Cardiac fibroblast (primary cell): Measurements from ENCODE around the gene PACSIN2.
A peak's percentile ranks its signal among the peaks of the same experiment; 100 is the strongest.

Experiments used
- DNase-seq, 2 donors: peaks; one replicate each; pipeline versions ENCODE4 v3.0.0 to v3.0.0-alpha.2; 2010; ENCODE audit warnings: low read depth in 2 of 2
- H3K4me3 ChIP-seq, 2 donors: replicated peaks in 1 of 2; 1 replicate in 1 of 2; 2 replicates in 1 of 2; pipeline ENCODE4 v1.5.1; 2011; ENCODE audit warnings: low read depth in 2 of 2, low read length in 2 of 2, mild to moderate bottlenecking in 2 of 2, moderate library complexity in 1 of 2
- TF ChIP-seq, protein P1 (sequence below): IDR thresholded peaks from one replicate; pipeline ENCODE4 v1.5.1; 2011; ENCODE audit warnings: low read depth, mild to moderate bottlenecking, low read length, inconsistent platforms

The PACSIN2 gene

DNA sequence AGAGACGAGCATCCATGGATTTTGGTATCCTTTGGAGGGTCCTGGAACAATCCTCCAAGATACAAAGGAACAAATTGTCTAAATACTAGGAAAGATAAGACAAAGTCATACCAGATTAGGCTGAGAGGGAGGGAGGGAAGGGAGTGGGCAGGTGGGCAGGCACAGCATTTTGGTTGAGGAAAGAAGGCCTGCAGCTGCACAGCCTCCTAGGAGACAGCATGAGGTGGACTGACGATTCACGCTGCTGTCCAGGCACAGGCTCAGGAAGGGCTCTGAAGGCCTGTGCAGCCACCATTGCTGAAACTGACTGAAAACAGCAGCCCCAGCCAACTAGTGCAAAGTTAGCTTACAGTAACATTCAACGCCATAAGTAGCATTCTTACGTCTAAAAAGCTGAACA lies 64.7 kb downstream of the PACSIN2 start:
- no peak for DNase-seq

DNA sequence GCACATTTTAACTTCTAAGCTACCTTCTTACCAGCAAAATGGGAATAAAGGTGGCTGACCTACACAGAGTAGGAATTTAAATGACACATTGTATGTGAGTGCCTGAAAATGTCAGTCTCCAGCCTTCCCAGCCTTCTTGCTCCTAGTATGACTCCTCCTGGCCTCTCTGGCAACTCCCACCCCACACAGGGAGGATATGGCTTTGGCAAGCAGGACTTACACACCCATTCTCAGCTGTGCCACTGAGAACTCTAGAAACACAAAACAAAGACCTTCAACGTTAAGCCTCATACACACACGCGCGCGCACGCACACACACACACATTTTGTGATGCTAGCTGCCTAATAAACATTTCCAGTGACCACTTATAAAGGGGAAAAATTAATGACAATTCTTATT lies 65.8 kb downstream of the PACSIN2 start:
- DNase-seq, result peak; percentile 78 to 80
- no peak overlapping the region for H3K4me3 ChIP-seq
- TF ChIP-seq, protein P1, sequence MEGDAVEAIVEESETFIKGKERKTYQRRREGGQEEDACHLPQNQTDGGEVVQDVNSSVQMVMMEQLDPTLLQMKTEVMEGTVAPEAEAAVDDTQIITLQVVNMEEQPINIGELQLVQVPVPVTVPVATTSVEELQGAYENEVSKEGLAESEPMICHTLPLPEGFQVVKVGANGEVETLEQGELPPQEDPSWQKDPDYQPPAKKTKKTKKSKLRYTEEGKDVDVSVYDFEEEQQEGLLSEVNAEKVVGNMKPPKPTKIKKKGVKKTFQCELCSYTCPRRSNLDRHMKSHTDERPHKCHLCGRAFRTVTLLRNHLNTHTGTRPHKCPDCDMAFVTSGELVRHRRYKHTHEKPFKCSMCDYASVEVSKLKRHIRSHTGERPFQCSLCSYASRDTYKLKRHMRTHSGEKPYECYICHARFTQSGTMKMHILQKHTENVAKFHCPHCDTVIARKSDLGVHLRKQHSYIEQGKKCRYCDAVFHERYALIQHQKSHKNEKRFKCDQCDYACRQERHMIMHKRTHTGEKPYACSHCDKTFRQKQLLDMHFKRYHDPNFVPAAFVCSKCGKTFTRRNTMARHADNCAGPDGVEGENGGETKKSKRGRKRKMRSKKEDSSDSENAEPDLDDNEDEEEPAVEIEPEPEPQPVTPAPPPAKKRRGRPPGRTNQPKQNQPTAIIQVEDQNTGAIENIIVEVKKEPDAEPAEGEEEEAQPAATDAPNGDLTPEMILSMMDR, result no peak

More for the DNA sequence above, 64.7 kb downstream of the PACSIN2 start:
- no peak overlapping the region for H3K4me3 ChIP-seq
- TF ChIP-seq, protein P1, result no peak

DNA sequence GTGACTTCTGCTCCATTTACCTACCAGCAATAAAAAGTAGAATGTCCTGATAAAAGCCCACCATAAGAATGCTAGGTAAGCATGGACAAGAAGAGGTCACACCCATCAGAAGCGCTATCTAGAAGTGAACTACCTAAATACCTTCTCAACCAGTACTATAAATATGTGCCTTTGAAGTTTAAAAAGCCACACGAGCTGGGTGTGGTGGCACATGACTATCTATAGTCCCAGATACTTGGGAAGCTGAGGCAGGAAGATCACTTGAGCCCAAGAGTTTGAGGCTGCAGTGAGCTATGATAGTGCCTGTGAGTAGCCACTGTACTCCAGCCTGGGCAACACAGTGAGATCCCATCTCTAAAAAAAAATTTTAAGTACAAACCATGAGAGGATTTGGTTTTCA lies 66.7 kb downstream of the PACSIN2 start:
- H3K4me3 ChIP-seq, result no peak overlapping the region
- TF ChIP-seq, protein P1, result no peak
- no peak for DNase-seq

DNA sequence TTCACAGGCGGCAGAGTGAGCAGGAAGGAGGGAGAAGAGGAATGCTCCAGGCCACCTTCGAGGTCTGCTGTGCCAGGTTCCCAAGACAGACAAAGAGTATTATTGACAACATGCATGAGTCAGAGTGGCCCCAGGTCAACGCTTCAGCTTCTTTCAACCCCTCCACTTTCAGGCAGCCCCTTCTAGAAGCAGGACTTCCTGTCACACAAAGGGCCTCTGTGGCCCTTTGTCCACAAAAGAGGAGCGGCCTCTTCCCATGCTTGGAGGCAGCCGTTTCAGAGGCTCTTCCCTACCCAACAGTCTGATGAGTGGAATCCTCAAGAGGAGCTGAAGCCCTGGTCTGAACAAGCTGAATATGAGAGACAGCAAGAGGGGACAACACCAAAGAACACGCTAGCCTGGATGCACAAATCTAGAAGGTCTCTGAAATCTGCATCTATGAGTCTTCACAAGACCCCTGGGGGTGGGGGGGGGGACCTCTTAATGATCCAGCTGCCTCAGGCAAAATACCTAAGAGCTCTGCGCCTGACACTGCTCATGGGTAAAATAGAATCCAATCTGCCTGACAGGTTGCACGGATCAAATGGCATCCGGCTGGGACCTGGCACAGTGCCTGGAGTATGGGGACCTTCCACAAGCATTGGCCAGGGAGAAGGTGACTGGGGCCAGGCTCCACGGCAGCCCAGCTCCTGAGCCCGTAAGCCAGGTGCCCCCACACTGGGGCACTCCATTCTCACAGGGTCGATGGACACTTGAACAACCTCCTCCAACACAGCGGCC lies 67.5 kb downstream of the PACSIN2 start:
- DNase-seq, result no peak
- TF ChIP-seq, protein P1, result no peak
- no peak overlapping the region for H3K4me3 ChIP-seq

DNA sequence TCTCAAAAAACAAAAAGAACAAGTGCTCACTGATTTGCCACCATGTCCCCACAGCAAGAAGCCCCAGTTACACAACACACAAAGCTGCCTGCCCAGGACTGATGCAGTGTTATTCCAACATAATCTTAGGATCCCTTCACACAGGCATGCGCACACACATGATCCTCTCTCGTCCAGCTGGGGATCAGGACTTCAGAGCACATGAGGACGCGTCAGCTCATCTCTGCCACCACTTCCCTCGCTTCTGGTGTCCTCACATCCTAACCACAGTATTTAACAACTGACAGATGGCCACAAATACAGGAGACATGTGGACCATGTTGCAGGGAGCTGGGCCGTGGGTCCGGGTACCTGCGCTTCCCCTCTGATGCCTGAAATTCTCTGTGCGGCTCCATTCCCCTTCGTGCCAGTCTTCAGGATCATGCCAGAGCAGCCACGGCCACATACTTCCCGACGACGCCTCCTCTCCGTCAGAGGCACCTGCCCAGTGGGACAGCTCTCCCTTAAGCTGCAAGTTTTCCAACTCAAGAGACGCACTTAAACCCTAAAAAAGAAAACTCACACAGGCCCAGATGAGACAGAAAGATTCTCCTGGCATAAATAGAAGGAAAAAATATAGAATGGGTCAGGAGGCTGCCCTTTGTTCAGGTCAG lies 68.3 kb downstream of the PACSIN2 start:
- no peak for DNase-seq
- H3K4me3 ChIP-seq, result no peak overlapping the region
- TF ChIP-seq, protein P1, result no peak

DNA sequence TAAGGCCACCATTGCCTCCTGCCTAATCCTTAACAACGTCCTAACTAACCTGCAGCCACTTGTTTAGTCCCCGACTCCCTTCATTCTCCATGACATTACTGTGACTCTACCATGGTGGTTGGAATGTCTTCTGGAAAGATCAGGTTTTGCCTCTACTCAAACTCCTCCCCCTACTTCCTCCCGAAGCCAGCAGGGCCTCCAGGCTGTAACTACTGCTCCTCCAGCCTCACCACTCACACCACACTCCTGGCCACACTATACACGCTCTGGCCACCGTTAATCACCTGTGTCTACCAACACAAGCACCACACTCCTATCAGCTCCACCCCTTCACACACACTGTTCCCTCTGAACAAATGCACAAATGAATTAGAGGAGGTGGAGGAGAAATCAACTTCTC lies 69.2 kb downstream of the PACSIN2 start:
- DNase-seq, result no peak
- TF ChIP-seq, protein P1, result no peak
- H3K4me3 ChIP-seq, result no peak overlapping the region
